HEK293 (cell line): Measurements from ENCODE around the gene PPP4C.

Experiments used
- EGR2 ChIP-seq: fragments of 450-650 bp; formaldehyde crosslinking; IDR thresholded peaks from 2 replicates; pipeline ENCODE4 v1.5.1; 2016; ENCODE audit warnings: low read depth, missing biosample characterization, missing genetic modification characterization
- GLI2 ChIP-seq: fragments of 450-650 bp; formaldehyde crosslinking; IDR thresholded peaks from 2 replicates; pipeline ENCODE4; 2017; ENCODE audit warnings: missing biosample characterization, missing genetic modification characterization, low read depth, borderline replicate concordance
- PATZ1 ChIP-seq: fragments of 450-650 bp; formaldehyde crosslinking; IDR thresholded peaks from 2 replicates; pipeline ENCODE4 v1.5.1; 2016; ENCODE audit warnings: missing biosample characterization, missing genetic modification characterization
- ZBTB48 ChIP-seq: fragments of 450-650 bp; formaldehyde crosslinking; IDR thresholded peaks from 2 replicates; pipeline ENCODE4 v1.5.1; 2016; ENCODE audit warnings: missing biosample characterization, missing genetic modification characterization
- ZBTB8A ChIP-seq: fragments of 450-650 bp; formaldehyde crosslinking; IDR thresholded peaks from 2 replicates; pipeline ENCODE4 v1.5.1; 2016; ENCODE audit warnings: missing biosample characterization, missing genetic modification characterization
- ZFP37 ChIP-seq: fragments of 450-650 bp; formaldehyde crosslinking; IDR thresholded peaks from 2 replicates; pipeline ENCODE4 v1.5.1; 2016; ENCODE audit warnings: missing biosample characterization, missing genetic modification characterization
- ZNF202 ChIP-seq: fragments of 450-650 bp; formaldehyde crosslinking; IDR thresholded peaks from 2 replicates; pipeline ENCODE4 v1.5.1; 2016; ENCODE audit warnings: missing biosample characterization, missing genetic modification characterization, borderline replicate concordance
- ZNF214 ChIP-seq: fragments of 450-650 bp; formaldehyde crosslinking; IDR thresholded peaks from 2 replicates; pipeline ENCODE4 v1.5.1; 2017; ENCODE audit warnings: missing biosample characterization, mild to moderate bottlenecking, missing genetic modification characterization, borderline replicate concordance
- ZNF23 ChIP-seq: fragments of 450-650 bp; formaldehyde crosslinking; IDR thresholded peaks from 2 replicates; pipeline ENCODE4 v1.5.1; 2016; ENCODE audit warnings: missing biosample characterization, missing genetic modification characterization, borderline replicate concordance
- ZNF266 ChIP-seq: fragments of 450-650 bp; formaldehyde crosslinking; IDR thresholded peaks from 2 replicates; pipeline ENCODE4 v1.5.1; 2016; ENCODE audit warnings: missing biosample characterization, missing genetic modification characterization, low read depth
- ZNF404 ChIP-seq: fragments of 450-650 bp; formaldehyde crosslinking; IDR thresholded peaks from 2 replicates; pipeline ENCODE4 v1.5.1; 2017; ENCODE audit warnings: missing biosample characterization, missing genetic modification characterization
- ZNF529 ChIP-seq: fragments of 450-650 bp; formaldehyde crosslinking; IDR thresholded peaks from 2 replicates; pipeline ENCODE4 v1.5.1; 2017; ENCODE audit warnings: missing genetic modification characterization, missing biosample characterization; ENCODE audit not compliant: insufficient replicate concordance
- ZNF544 ChIP-seq: fragments of 450-650 bp; formaldehyde crosslinking; IDR thresholded peaks from 2 replicates; pipeline ENCODE4 v1.5.0; 2017; ENCODE audit warnings: missing biosample characterization, missing genetic modification characterization
- ZNF600 ChIP-seq: fragments of 450-650 bp; formaldehyde crosslinking; IDR thresholded peaks from 2 replicates; pipeline ENCODE4 v1.5.1; 2016; ENCODE audit warnings: missing biosample characterization, missing genetic modification characterization
- ZNF610 ChIP-seq: fragments of 450-650 bp; formaldehyde crosslinking; IDR thresholded peaks from 2 replicates; pipeline ENCODE4 v1.5.1; 2016; ENCODE audit warnings: missing biosample characterization, missing genetic modification characterization, borderline replicate concordance
- ZNF660 ChIP-seq: fragments of 450-650 bp; IDR thresholded peaks from 2 replicates; pipeline ENCODE4 v1.5.1; 2018; ENCODE audit warnings: missing biosample characterization, mild to moderate bottlenecking, missing genetic modification characterization
- ZNF664 ChIP-seq: fragments of 450-650 bp; formaldehyde crosslinking; IDR thresholded peaks from 2 replicates; pipeline ENCODE4 v1.5.1; 2016; ENCODE audit warnings: missing biosample characterization, missing genetic modification characterization
- ZNF677 ChIP-seq: fragments of 450-650 bp; IDR thresholded peaks from 2 replicates; pipeline ENCODE4 v1.5.0; 2018; ENCODE audit warnings: missing biosample characterization, mild to moderate bottlenecking, missing genetic modification characterization, moderate library complexity
- ZNF843 ChIP-seq: fragments of 450-650 bp; formaldehyde crosslinking; IDR thresholded peaks from 2 replicates; pipeline ENCODE4 v1.5.1; 2016; ENCODE audit warnings: missing biosample characterization, missing genetic modification characterization
- ZSCAN30 ChIP-seq: fragments of 450-650 bp; IDR thresholded peaks from 2 replicates; pipeline ENCODE4 v1.5.1; 2018; ENCODE audit warnings: missing biosample characterization, mild to moderate bottlenecking, missing genetic modification characterization, moderate library complexity
- TF ChIP-seq, protein P1 (sequence below): fragments of 450-650 bp; formaldehyde crosslinking; IDR thresholded peaks from 2 replicates; pipeline ENCODE4 v1.5.1; 2016; ENCODE audit warnings: missing biosample characterization, missing genetic modification characterization, borderline replicate concordance
- TF ChIP-seq, protein P2 (sequence below): fragments of 450-650 bp; formaldehyde crosslinking; conservative IDR thresholded peaks from 2 replicates; pipeline ENCODE4 v1.5.1; 2016; ENCODE audit warnings: low read depth, missing biosample characterization, missing genetic modification characterization
- TF ChIP-seq, protein P3 (sequence below): fragments of 450-650 bp; formaldehyde crosslinking; IDR thresholded peaks from 2 replicates; pipeline ENCODE4 v1.5.1; 2016; ENCODE audit warnings: missing biosample characterization, missing genetic modification characterization

Gene PPP4C

GRCh38 chr16:30092373-30093010 lies 16.7 kb downstream of the PPP4C start (continued):
- peak; percentile 72; the same call in 1 of the 2 replicates for TF ChIP-seq EGR2 (tag by site-specific recombination)
- TF ChIP-seq ZNF529 (tag by site-specific recombination) = no peak
- TF ChIP-seq ZSCAN30 (tag by site-specific recombination) = peak; percentile 30
- TF ChIP-seq, protein P1, sequence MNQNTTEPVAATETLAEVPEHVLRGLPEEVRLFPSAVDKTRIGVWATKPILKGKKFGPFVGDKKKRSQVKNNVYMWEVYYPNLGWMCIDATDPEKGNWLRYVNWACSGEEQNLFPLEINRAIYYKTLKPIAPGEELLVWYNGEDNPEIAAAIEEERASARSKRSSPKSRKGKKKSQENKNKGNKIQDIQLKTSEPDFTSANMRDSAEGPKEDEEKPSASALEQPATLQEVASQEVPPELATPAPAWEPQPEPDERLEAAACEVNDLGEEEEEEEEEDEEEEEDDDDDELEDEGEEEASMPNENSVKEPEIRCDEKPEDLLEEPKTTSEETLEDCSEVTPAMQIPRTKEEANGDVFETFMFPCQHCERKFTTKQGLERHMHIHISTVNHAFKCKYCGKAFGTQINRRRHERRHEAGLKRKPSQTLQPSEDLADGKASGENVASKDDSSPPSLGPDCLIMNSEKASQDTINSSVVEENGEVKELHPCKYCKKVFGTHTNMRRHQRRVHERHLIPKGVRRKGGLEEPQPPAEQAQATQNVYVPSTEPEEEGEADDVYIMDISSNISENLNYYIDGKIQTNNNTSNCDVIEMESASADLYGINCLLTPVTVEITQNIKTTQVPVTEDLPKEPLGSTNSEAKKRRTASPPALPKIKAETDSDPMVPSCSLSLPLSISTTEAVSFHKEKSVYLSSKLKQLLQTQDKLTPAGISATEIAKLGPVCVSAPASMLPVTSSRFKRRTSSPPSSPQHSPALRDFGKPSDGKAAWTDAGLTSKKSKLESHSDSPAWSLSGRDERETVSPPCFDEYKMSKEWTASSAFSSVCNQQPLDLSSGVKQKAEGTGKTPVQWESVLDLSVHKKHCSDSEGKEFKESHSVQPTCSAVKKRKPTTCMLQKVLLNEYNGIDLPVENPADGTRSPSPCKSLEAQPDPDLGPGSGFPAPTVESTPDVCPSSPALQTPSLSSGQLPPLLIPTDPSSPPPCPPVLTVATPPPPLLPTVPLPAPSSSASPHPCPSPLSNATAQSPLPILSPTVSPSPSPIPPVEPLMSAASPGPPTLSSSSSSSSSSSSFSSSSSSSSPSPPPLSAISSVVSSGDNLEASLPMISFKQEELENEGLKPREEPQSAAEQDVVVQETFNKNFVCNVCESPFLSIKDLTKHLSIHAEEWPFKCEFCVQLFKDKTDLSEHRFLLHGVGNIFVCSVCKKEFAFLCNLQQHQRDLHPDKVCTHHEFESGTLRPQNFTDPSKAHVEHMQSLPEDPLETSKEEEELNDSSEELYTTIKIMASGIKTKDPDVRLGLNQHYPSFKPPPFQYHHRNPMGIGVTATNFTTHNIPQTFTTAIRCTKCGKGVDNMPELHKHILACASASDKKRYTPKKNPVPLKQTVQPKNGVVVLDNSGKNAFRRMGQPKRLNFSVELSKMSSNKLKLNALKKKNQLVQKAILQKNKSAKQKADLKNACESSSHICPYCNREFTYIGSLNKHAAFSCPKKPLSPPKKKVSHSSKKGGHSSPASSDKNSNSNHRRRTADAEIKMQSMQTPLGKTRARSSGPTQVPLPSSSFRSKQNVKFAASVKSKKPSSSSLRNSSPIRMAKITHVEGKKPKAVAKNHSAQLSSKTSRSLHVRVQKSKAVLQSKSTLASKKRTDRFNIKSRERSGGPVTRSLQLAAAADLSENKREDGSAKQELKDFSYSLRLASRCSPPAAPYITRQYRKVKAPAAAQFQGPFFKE (tag by site-specific recombination) = no peak
- TF ChIP-seq ZNF214 (tag by site-specific recombination) = no peak
- TF ChIP-seq ZNF23 (tag by site-specific recombination) = no peak
- no peak for TF ChIP-seq ZNF843
- TF ChIP-seq ZNF202 (tag by site-specific recombination) = no peak
- peak; percentile 47 for TF ChIP-seq ZBTB48 (tag by site-specific recombination)
- TF ChIP-seq ZNF660 (tag by site-specific recombination) = peak; percentile 65
- TF ChIP-seq GLI2 (tag by site-specific recombination) = no peak
- TF ChIP-seq, protein P2, sequence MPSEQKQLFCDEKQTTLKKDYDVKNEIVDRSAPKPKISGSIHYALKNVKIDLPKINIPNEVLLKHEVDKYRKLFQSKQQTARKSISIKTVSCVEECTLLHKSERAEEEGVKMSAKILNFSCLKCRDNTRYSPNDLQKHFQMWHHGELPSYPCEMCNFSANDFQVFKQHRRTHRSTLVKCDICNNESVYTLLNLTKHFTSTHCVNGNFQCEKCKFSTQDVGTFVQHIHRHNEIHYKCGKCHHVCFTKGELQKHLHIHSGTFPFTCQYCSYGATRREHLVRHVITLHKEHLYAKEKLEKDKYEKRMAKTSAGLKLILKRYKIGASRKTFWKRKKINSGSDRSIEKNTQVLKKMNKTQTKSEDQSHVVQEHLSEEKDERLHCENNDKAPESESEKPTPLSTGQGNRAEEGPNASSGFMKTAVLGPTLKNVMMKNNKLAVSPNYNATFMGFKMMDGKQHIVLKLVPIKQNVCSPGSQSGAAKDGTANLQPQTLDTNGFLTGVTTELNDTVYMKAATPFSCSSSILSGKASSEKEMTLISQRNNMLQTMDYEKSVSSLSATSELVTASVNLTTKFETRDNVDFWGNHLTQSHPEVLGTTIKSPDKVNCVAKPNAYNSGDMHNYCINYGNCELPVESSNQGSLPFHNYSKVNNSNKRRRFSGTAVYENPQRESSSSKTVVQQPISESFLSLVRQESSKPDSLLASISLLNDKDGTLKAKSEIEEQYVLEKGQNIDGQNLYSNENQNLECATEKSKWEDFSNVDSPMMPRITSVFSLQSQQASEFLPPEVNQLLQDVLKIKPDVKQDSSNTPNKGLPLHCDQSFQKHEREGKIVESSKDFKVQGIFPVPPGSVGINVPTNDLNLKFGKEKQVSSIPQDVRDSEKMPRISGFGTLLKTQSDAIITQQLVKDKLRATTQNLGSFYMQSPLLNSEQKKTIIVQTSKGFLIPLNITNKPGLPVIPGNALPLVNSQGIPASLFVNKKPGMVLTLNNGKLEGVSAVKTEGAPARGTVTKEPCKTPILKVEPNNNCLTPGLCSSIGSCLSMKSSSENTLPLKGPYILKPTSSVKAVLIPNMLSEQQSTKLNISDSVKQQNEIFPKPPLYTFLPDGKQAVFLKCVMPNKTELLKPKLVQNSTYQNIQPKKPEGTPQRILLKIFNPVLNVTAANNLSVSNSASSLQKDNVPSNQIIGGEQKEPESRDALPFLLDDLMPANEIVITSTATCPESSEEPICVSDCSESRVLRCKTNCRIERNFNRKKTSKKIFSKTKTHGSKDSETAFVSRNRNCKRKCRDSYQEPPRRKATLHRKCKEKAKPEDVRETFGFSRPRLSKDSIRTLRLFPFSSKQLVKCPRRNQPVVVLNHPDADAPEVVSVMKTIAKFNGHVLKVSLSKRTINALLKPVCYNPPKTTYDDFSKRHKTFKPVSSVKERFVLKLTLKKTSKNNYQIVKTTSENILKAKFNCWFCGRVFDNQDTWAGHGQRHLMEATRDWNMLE (tag by site-specific recombination) = no peak
- no peak for TF ChIP-seq ZNF404
- TF ChIP-seq PATZ1 (tag by site-specific recombination) = peak; percentile 95
- TF ChIP-seq, protein P3, sequence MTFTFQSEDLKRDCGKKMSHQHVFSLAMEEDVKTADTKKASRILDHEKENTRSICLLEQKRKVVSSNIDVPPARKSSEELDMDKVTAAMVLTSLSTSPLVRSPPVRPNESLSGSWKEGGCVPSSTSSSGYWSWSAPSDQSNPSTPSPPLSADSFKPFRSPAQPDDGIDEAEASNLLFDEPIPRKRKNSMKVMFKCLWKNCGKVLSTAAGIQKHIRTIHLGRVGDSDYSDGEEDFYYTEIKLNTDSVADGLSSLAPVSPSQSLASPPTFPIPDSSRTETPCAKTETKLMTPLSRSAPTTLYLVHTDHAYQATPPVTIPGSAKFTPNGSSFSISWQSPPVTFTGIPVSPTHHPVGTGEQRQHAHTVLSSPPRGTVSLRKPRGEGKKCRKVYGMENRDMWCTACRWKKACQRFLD (tag by site-specific recombination) = no peak
- no peak for TF ChIP-seq ZFP37 (tag by site-specific recombination)
- peak; percentile 73 for TF ChIP-seq ZNF600 (tag by site-specific recombination)
- no peak for TF ChIP-seq ZNF677 (tag by site-specific recombination)
- no peak for TF ChIP-seq ZNF266 (tag by site-specific recombination)
- no peak for TF ChIP-seq ZNF544 (tag by site-specific recombination)
- TF ChIP-seq ZBTB8A (tag by site-specific recombination) = peak; percentile 56
- 0 out of 2 replicates have a peak, but pooled peaks have one; percentile 8 for TF ChIP-seq ZNF610 (tag by site-specific recombination)
- TF ChIP-seq ZNF664 (tag by site-specific recombination) = no peak
